B cell (primary cell): ENCODE results near the gene PTPN1. TPM values are rescaled to one million over a fixed set of nuclear protein-coding genes. Genes with fewer than 3 reads are reported as not detected.

Experiments used
- ATAC-seq: fragments of 200-7000 bp; cut with Tn5 transposase; one replicate; pipeline ENCODE4 v1.10.0; 2021; ENCODE audit warnings: low read depth, mild to moderate bottlenecking, moderate number of reproducible peaks, moderate library complexity
- CTCF ChIA-PET: fragments of 350-600 bp; sonication (Branson Sonifier 250); formaldehyde crosslinking; loops from one replicate; lab custom pipeline; 2021; ENCODE audit warnings: antibody characterized with exemption, inconsistent platforms; lab: Charles Lee
- POLR2A ChIA-PET: fragments of 350-600 bp; sonication (Branson Sonifier 250); formaldehyde crosslinking; loops from one replicate; lab custom pipeline; 2021; ENCODE audit warnings: antibody characterized with exemption; lab: Charles Lee
- DNase-seq: peaks from one replicate; pipeline ENCODE4 v3.0.0; 2013
- H2AFZ ChIP-seq: 2 replicates; pipeline ENCODE4 v1.6.1; 2012; ENCODE audit warnings: mild to moderate bottlenecking, low read depth, low read length; ENCODE audit not compliant: insufficient read depth, poor library complexity, severe bottlenecking
- H3K27ac ChIP-seq, 2 donors: 1 replicate in 1 of 2; 2 replicates in 1 of 2; pipeline ENCODE4 v1.5.1; 2012 to 2013; ENCODE audit warnings: low read length in 2 of 2, mild to moderate bottlenecking in 2 of 2, moderate library complexity in 1 of 2
- H3K27me3 ChIP-seq, 4 experiments: fragments of 200-600 bp in 1 of 4; sonication (generic) in 1 of 4; replicated peaks in 1 of 4; 1 replicate in 2 of 4; 2 replicates in 2 of 4; pipeline versions ENCODE4 v1.6.1 to v1.7.0; 2013 to 2016; ENCODE audit warnings: low read length in 3 of 4, mild to moderate bottlenecking in 2 of 4, mixed read lengths in 1 of 4, moderate library complexity in 1 of 4; ENCODE audit not compliant: insufficient read depth in 4 of 4, control insufficient read depth in 3 of 4; ENCODE audit errors: control extremely low read depth in 1 of 4
- H3K36me3 ChIP-seq, 2 experiments: replicated peaks in 1 of 2; 1 replicate in 1 of 2; 2 replicates in 1 of 2; pipeline versions ENCODE4 v1.6.1 to v1.7.1; 2013; ENCODE audit warnings: low read length in 1 of 2; ENCODE audit not compliant: insufficient read depth in 2 of 2, control insufficient read depth in 1 of 2; ENCODE audit errors: control extremely low read depth in 1 of 2, extremely low read depth in 1 of 2
- H3K4me1 ChIP-seq, 2 donors: fragments of 200-600 bp in 1 of 2; sonication (generic) in 1 of 2; 1 replicate in 1 of 2; 2 replicates in 1 of 2; pipeline versions ENCODE4 v1.5.1 to v1.6.1; 2013 to 2017; ENCODE audit warnings: low read length in 2 of 2; ENCODE audit not compliant: control insufficient read depth in 2 of 2, insufficient read depth in 2 of 2
- H3K4me2 ChIP-seq: replicated peaks from 2 replicates; pipeline ENCODE3; 2012; ENCODE audit warnings: mild to moderate bottlenecking, low read depth, low read length; ENCODE audit not compliant: poor library complexity, severe bottlenecking
- H3K4me3 ChIP-seq, 5 experiments: fragments of 200-600 bp in 1 of 5; sonication (generic) in 1 of 5; 1 replicate in 3 of 5; 2 replicates in 2 of 5; pipeline versions ENCODE4 v1.5.1 to v1.7.0; 2011 to 2016; ENCODE audit warnings: low read length in 4 of 5, mild to moderate bottlenecking in 4 of 5, low read depth in 2 of 5, control low read depth in 1 of 5, moderate library complexity in 1 of 5; ENCODE audit not compliant: insufficient read depth in 1 of 5; ENCODE audit errors: control extremely low read depth in 1 of 5, extremely low read depth in 1 of 5
- H3K79me2 ChIP-seq: fragments of 200-600 bp; sonication (generic); one replicate; pipeline ENCODE4 v1.6.0; 2016; ENCODE audit warnings: low read length; ENCODE audit not compliant: control insufficient read depth, insufficient read depth
- H3K9ac ChIP-seq: fragments of 200-600 bp; sonication (generic); 2 replicates; pipeline ENCODE4 v1.6.1; 2017; ENCODE audit warnings: mild to moderate bottlenecking, low read length, moderate library complexity
- H3K9me3 ChIP-seq, 3 donors: one replicate each; pipeline versions ENCODE4 v1.6.1 to v1.7.1; 2013; ENCODE audit warnings: low read length in 2 of 3; ENCODE audit not compliant: control insufficient read depth in 2 of 3, insufficient read depth in 1 of 3; ENCODE audit errors: control extremely low read depth in 1 of 3
- H4K20me1 ChIP-seq: 2 replicates; pipeline ENCODE4 v1.6.0; 2012; ENCODE audit warnings: mild to moderate bottlenecking, low read length; ENCODE audit not compliant: insufficient read depth, control insufficient read depth, poor library complexity, severe bottlenecking
- H3K27ac Mint-ChIP-seq: one replicate; pipeline ENCODE4 v1.8.0; 2021; ENCODE audit warnings: mixed read lengths
- H3K27me3 Mint-ChIP-seq: one replicate; pipeline ENCODE4 v1.8.0; 2021; ENCODE audit warnings: mixed read lengths
- H3K4me1 Mint-ChIP-seq: one replicate; pipeline ENCODE4 v1.8.0; 2021; ENCODE audit warnings: mixed read lengths
- H3K4me3 Mint-ChIP-seq: one replicate; pipeline ENCODE4 v1.8.0; 2021; ENCODE audit warnings: mixed read lengths
- H3K9me3 Mint-ChIP-seq: one replicate; pipeline ENCODE4 v1.8.0; 2022; ENCODE audit warnings: mixed read lengths; ENCODE audit not compliant: insufficient read depth
- CTCF ChIP-seq: fragments of 200-600 bp; IDR thresholded peaks from one replicate; pipeline ENCODE4 v1.8.0; 2022; ENCODE audit warnings: antibody characterized with exemption, mild to moderate bottlenecking
- EZH2 ChIP-seq: IDR thresholded peaks from 2 replicates; pipeline ENCODE4 v1.6.1; 2012; ENCODE audit warnings: borderline replicate concordance, low read depth, mild to moderate bottlenecking, moderate library complexity, low read length; ENCODE audit not compliant: insufficient read depth, poor library complexity, severe bottlenecking
- WGBS: methylation state at CpG from one replicate; pipeline ENCODE4 v1.1.5; 2013; ENCODE audit warnings: missing lambda C conversion rate; ENCODE audit not compliant: insufficient coverage; 5-methylcytosine and 5-hydroxymethylcytosine counted together
- intact Hi-C: fragments of 100-400 bp; cut with micrococcal nuclease; formaldehyde crosslinking; loops from one replicate; pipeline ENCODE4 v1.10.0; 2022
- polyA plus RNA-seq: library from polyadenylated mRNA; depleted of rRNA; stranded (reverse); fragments of >200 nt; gene quantifications from 2 replicates; pipeline ENCODE4 v1.2.3, GENCODE V29; 2012
- total RNA-seq, 2 donors: library from RNA; stranded (reverse); fragments of 120-200 nt in 1 of 2; gene quantifications; 1 replicate in 1 of 2; 2 replicates in 1 of 2; pipeline versions ENCODE4 v1.2.3 to v1.2.4, GENCODE V29; 2013 to 2022

PTPN1 gene
- total and polyA plus RNA-seq, 2 donors (not counting 1 experiment from before 2014, with no cell fraction given) = 77.4 to 134 TPM

- H3K27me3 ChIP-seq = no peaks in the 10 kb centered on the region
- ATAC-seq (no peak), DNase-seq (no peak)
- H3K4me2 ChIP-seq = no peak overlapping the region
- no peak overlapping the region for H2AFZ ChIP-seq
- no peak for TF ChIP-seq EZH2
- TF ChIP-seq CTCF = no peak
- H3K36me3 ChIP-seq = peaks cover 9 to 94% of the 10 kb centered on the region in 2 experiments
- peak overlapping the region; percentile 62 for H3K27ac Mint-ChIP-seq
- peak overlapping the region; percentile 33 for H3K4me3 Mint-ChIP-seq
- peaks cover 38% of the 10 kb centered on the region for H3K79me2 ChIP-seq
- ChIA-PET CTCF (interaction anchor here (0.9 to 5.9 kb wide), 7 partner anchors 9 to 398 kb away, joined by 3 to 69 read pairs (median 4); no protein-coding TSS in a partner anchor), POLR2A (no interaction called here)
- peaks cover 20 to 35% of the 10 kb centered on the region in 2 donors for H3K4me1 ChIP-seq
- H3K4me1 Mint-ChIP-seq = peaks cover 45% of the 10 kb centered on the region
- H3K4me3 ChIP-seq = no peak overlapping the region
- intact Hi-C loops = loop anchor here (2.0 to 5.0 kb wide), 2 partner anchors 73 to 164 kb away; partner anchors contain the start of gene PTPN1
- no peaks in the 10 kb centered on the region for H3K27me3 Mint-ChIP-seq
- no peaks in the 10 kb centered on the region for H3K9me3 Mint-ChIP-seq
- H4K20me1 ChIP-seq = peaks cover 43% of the 10 kb centered on the region
- H3K27ac ChIP-seq = peak overlapping the region in 1 of 2 donors; percentile 86
- 97% methylated on average over 14 of the region's 15 CpGs for WGBS
- no peak overlapping the region for H3K9ac ChIP-seq
- no peaks in the 10 kb centered on the region for H3K9me3 ChIP-seq
Observed at GRCh38 chr20:50583442-50584150, 73.4 kb downstream of the PTPN1 start.

- peak overlapping the region; percentile 38 for H3K27ac Mint-ChIP-seq
- Histone ChIP-seq H3K4me3 (no peak overlapping the region), H3K79me2 (peaks cover 38% of the 10 kb centered on the region), H3K36me3 (peaks cover 9 to 84% of the 10 kb centered on the region in 2 experiments), H3K4me1 (peaks cover 20 to 35% of the 10 kb centered on the region in 2 donors), H3K9me3 (no peaks in the 10 kb centered on the region), H2AFZ (no peak overlapping the region), H3K9ac (no peak overlapping the region), H3K27ac (no peak overlapping the region), H3K4me2 (no peak overlapping the region), H4K20me1 (peaks cover 40% of the 10 kb centered on the region), H3K27me3 (no peaks in the 10 kb centered on the region)
- H3K4me1 Mint-ChIP-seq = peaks cover 42% of the 10 kb centered on the region
- CTCF ChIA-PET = interaction anchor here (0.5 to 5.9 kb wide), 11 partner anchors 8 to 898 kb away, joined by 3 to 69 read pairs (median 3); no protein-coding TSS in a partner anchor
- H3K9me3 Mint-ChIP-seq = no peaks in the 10 kb centered on the region
- TF ChIP-seq EZH2 = no peak
- TF ChIP-seq CTCF = no peak
- POLR2A ChIA-PET = no interaction called here
- H3K27me3 Mint-ChIP-seq = no peaks in the 10 kb centered on the region
- DNase-seq = no peak
- no peak overlapping the region for H3K4me3 Mint-ChIP-seq
- no CpG with 5 or more reads among the region's 2 CpGs for WGBS
- ATAC-seq = no peak
- intact Hi-C loops = loop anchor here (5.0 kb wide), 1 partner anchor 163 kb away; no protein-coding TSS in a partner anchor
Observed at GRCh38 chr20:50584687-50585086, 74.5 kb downstream of the PTPN1 start.
